ENCODE measurements around the gene TMEM218. TPM values are rescaled to one million over a fixed set of nuclear protein-coding genes. Genes with fewer than 3 reads are reported as not detected.
A peak's percentile ranks its signal among the peaks of the same experiment; 100 is the strongest.

The TMEM218 gene
- total RNA-seq, 1 experiment from 2014 or later, result 29.8 TPM

DNA sequence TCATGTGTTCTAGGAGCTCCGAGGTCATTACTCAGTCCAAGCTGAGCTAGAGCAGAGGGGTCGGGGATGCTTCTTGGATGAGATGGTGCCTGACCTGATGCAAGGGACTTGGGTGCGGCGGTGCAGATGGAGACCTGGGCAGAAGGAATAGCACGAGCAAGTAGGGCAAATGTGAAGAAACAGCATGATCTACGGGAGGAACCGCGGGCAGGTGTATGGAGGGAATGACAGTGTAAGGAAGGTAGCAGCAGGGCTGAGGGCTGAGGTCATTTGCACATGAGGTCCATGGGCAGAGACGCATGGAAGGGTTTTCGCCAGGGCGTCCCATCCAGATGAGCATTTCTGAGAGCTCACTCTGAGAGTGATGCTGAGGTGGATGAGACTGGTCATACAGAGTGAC lies 33.4 kb downstream of the TMEM218 start:
- no peak for DNase-seq (ENCODE audit: low read depth)

- no peak for DNase-seq (ENCODE audit: low read depth)
Measured at GRCh38 chr11:125076378-125076945, 35.0 kb downstream of the TMEM218 start.

DNA sequence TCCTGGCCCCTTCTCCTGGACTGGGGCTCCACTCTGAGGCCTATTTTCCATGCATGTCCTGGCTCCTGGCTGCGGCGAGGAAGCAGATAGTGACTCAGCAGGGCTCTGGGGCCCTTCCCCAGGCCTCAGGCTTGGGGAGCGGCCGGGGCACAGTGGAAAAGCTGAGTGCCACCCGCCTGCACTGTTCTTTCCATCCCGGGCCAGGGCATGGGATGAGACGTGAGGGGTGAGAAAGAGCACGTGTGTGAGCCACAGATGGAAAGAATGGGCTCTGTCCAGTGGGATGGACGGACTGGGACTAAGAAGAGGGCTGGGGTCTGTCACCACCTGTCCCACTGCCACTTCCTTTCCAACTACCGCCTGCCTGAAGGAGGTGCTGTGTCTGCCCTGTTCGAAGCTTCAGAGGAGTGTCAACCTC lies 35.5 kb downstream of the TMEM218 start:
- DNase-seq (ENCODE audit: low read depth), result no peak

- no peak for DNase-seq (ENCODE audit: low read depth)
Measured at GRCh38 chr11:125075242-125075625, 36.2 kb downstream of the TMEM218 start.

DNA sequence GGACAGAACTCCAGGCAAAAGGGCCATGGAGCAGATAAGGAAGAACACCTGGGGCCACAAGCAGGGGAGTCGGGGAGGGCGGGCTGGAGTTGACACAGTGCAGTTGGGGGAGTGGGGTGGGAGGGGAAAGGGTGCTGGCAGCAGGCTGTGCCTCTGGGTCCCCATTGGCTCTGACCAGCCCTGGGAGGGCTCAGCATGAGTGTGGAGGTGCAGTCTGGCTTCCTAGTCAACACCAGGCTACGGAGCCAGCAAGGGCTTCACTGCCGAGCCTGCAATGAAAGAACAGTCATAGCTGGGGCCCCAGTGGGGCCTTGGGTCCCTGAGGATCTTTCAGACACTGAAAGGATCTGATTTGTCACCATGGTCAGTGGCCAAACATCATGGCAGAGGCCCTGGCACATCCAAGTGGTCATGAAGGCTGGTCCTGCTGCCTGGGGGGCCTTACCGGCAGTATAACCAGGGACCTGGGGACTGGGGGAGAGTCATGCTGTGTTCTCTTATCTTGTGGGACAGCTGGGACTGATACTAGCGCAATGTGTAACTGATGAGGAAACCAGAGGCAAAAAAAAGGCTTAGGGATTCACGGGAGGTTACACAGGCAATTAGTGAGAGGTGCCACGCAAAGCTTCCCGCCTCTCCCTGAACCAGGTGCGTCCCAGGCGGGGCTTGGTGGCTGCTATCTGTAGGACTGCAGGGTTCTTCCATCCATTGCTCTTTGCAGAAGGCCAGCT lies 36.8 kb downstream of the TMEM218 start:
- DNase-seq (ENCODE audit: low read depth), result no peak

GRCh38 chr11:125073616-125074483 lies 37.6 kb downstream of the TMEM218 start:
- DNase-seq (ENCODE audit: low read depth), result no peak

- DNase-seq (ENCODE audit: low read depth), result no peak
Measured at GRCh38 chr11:125072961-125073590, 38.4 kb downstream of the TMEM218 start.

DNA sequence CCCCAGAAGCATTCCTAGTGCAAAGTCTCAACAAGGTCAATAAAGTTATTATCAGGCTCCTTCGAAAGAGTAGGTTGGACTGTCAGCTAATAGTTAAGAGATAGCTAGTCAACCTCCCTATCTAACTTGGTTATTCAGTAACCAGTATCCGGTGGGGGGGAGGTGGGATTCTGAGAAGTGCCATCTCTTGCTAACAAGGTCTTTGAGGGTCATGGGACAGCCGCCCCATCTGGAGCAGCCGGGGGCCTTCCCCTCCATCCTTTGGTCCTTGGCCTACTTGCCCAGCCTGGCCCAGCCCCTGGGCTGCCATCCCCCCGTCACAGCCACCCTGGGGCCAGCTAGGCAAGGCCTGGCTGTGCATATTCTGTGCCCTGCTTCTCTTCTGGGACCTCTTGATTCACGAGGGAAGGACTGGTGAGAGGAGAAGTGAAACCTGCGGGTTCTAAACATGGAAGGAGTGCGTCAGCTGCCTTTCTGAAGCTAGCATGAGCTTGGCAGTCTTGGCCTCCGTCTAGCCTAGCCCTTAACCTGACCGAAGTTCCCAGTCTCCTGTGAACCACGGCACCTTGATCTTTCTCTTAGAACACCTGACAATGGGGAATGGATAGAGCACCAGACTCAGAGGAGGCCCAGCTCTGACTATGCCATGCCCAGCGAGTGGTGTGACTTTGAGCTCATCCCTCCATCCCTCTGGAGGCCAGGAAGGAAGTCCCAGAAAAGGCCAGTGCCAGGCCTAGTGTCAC lies 39.0 kb downstream of the TMEM218 start:
- no peak for DNase-seq (ENCODE audit: low read depth)

DNA sequence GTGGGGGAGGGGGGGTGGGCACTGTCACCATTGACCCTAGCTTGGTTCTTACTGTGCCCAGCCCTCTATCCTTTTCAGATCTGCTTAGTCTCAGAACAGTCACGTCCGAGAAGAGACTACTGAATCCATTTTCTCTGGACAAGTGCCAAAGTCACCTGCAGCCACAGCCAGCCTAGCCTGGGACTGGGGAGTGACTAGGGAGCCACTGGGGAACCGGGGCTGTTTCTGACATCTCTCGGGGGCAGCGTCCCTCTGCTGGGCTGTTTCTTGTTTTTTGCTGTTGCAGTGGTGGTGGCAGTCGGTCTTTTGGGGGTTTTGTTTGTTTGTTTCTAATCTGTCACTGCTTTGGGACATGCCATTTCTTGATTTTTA lies 39.6 kb downstream of the TMEM218 start:
- DNase-seq (ENCODE audit: low read depth), result no peak

GRCh38 chr11:125071435-125071834 lies 40.0 kb downstream of the TMEM218 start:
- peak; percentile 21 for DNase-seq (ENCODE audit: low read depth)

GRCh38 chr11:125070699-125071254 lies 40.6 kb downstream of the TMEM218 start:
- DNase-seq (ENCODE audit: low read depth), result peak; percentile 83

- peak; percentile 83 for DNase-seq (ENCODE audit: low read depth)
Measured at GRCh38 chr11:125069796-125070195, 41.6 kb downstream of the TMEM218 start.

- DNase-seq (ENCODE audit: low read depth), result peak; percentile 7
Measured at GRCh38 chr11:125069008-125069407, 42.4 kb downstream of the TMEM218 start.

DNA sequence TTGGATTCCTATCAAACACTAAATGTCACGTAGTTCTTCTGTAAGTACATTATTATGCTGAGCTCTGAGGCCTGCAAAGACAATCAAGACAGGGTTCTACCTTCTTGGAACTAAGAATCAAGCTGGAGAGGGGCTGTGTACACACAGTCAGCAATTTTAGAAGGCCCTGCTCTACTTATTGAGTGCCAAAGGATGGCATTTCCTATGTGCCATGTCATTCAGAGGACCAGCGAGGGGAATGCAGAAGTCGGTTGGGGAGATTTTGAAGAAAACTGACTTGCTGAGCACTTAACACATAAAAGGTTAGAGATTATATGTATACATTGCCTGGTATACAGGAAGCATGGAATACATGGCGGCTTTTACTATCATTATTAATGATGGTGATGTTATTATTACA lies 43.1 kb downstream of the TMEM218 start:
- DNase-seq (ENCODE audit: low read depth), result no peak

- DNase-seq (ENCODE audit: low read depth), result no peak
Measured at GRCh38 chr11:125064070-125064469, 47.4 kb downstream of the TMEM218 start.

DNA sequence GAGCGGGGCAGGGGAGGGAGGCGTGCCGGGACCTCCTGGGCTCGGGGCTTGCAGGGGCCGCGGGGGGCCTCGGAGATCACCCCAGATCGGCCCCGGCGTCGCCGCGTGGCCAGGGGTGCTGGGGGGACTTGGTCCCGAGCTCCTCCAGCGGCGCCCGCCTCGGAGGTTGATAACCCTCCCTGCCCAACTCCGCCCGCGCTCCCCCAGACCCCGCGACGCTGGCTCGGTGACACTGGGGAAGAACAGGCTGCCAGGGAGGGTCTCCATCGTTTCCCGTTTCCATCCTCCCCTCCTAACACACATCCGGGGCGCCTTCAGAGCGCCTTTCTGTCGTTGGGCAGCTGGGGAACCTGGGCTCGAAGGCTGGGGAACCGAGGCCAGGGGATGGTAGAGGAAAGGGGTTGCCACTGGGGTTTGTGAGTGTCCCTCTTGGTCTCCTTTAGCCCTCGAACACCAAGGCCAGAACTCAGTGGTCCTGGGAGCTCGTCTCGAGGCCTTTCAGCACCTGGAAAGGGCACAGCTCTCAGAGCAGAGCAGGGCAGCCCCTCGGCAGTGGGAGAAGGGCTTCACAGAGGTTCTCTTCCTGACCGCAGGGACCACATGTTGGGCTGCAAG lies 47.9 kb downstream of the TMEM218 start:
- peak; percentile 21 for DNase-seq (ENCODE audit: low read depth)

GRCh38 chr11:125062931-125063428 lies 48.4 kb downstream of the TMEM218 start, which contains the start of gene SLC37A2:
Gene SLC37A2, plus strand, starts transcription at chr11:125063305. Its CDS starts 63 bp downstream, at chr11:125063368.
- peak; percentile 72 for DNase-seq (ENCODE audit: low read depth)

DNA sequence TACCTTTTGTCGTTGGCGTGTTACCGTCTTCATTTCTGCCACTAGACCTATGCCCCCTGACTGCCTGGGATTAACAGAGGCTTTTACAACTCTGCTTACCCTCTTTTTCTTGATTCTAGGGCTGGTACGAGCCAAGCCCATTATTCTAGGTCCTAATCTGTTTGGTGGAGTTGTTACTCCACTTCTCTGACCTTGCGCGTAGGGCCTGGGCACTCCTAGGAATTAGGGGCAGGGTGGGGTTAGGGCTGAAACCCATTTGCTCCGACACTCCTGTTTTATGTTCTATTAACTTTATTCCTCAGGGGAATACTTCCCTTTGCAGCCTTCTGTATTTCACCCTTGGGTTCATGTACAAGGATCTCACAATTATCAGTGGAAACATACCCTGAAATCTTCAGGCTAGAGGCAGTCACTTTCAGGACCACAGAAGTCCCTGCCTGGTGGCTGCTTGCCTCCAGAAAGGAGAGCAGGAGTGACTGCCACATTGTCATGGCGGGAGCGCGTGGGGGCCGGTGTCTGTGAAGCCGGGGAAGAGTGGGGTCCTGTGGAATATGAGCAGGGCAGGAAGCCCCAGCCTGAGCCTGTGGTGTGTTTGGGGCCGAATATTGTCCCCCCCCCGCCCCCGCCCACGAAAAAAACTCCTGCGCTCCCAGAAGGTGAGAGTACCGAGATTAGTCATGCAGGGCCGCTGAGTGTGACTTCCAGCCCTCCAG lies 49.1 kb downstream of the TMEM218 start:
- no peak for DNase-seq (ENCODE audit: low read depth)

GRCh38 chr11:125061281-125061680 lies 50.1 kb downstream of the TMEM218 start:
- DNase-seq (ENCODE audit: low read depth), result no peak
